SK-N-MC (cell line): ENCODE results near the gene ITGB3.

Experiments
- EZH2 ChIP-seq: fragments of 200-600 bp; sonication (generic); IDR thresholded peaks from one replicate; pipeline ENCODE4 v1.6.1; 2017; ENCODE audit warnings: antibody characterized with exemption
- FOXP2 ChIP-seq: optimal IDR thresholded peaks from 2 replicates; pipeline ENCODE3; 2011; ENCODE audit warnings: mild to moderate bottlenecking, moderate library complexity; ENCODE audit not compliant: insufficient read depth; ENCODE audit errors: extremely low read length, control extremely low read depth
- POLR2AphosphoS5 ChIP-seq: IDR thresholded peaks from 2 replicates; pipeline ENCODE4 v1.6.1; 2012; ENCODE audit warnings: mild to moderate bottlenecking, low read depth, low read length, borderline replicate concordance

DNA sequence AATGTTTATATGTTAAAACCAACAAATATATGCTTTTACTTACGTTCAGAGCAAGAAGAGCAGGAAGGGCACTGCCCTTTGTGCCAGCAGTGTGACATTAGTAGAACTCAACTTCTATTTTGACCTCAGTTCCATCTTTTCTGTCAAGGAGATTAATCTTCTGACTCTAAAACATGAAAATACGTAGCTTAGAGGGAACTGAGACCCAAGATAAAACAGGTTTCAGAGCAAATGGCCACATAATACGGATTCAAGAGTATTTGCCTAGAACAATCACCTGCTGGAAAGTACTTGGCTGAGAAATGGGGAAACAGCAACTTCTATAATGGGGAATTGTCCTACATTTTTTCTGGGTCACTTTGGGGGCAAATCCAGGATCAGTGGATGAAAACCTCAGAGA, 22.3 kb upstream of the ITGB3 start:
- TF ChIP-seq EZH2 = no peak
- TF ChIP-seq POLR2AphosphoS5 = no peak
- no peak for TF ChIP-seq FOXP2
